IMR-90 (cell line): Measurements from ENCODE around the gene LARGE2. TPM values are rescaled to one million over a fixed set of nuclear protein-coding genes. Genes with fewer than 3 reads are reported as not detected.

Experiments used
- ATAC-seq: fragments of 200-7000 bp; cut with Tn5 transposase; 2 replicates; pipeline ENCODE4 v1.9.1; 2020; ENCODE audit warnings: low read depth, mild to moderate bottlenecking, moderate library complexity
- BruUV-seq: library from RNA; stranded (reverse); fragments of 400-500 nt; replicated peaks from 2 replicates; lab custom pipeline; 2021; lab: Mats Ljungman, UMichigan
- CTCF ChIA-PET: fragments of 300-600 bp; formaldehyde crosslinking; extraction: SDS; loops from one replicate; lab custom pipeline; 2021; ENCODE audit warnings: antibody characterized with exemption; lab: Yijun Ruan, JAX
- POLR2A ChIA-PET: fragments of 300-600 bp; sonication (Branson Sonifier 250); formaldehyde crosslinking; loops from one replicate; lab custom pipeline; 2022; ENCODE audit warnings: antibody characterized with exemption; ENCODE audit not compliant: unreplicated experiment; lab: Charles Lee
- DNase-seq: peaks from one replicate; pipeline ENCODE4 v3.0.0; 2013
- H2AFZ ChIP-seq: replicated peaks from 2 replicates; pipeline ENCODE3; 2013; ENCODE audit warnings: low read length, mild to moderate bottlenecking; ENCODE audit not compliant: poor library complexity
- H2AK5ac ChIP-seq: 2 replicates; pipeline ENCODE4 v1.6.1; 2013; ENCODE audit warnings: low read depth, low read length, inconsistent platforms
- H2AK9ac ChIP-seq: replicated peaks from 2 replicates; pipeline ENCODE3; 2013; ENCODE audit warnings: mild to moderate bottlenecking, low read depth, low read length, moderate library complexity; ENCODE audit not compliant: poor library complexity
- H2BK120ac ChIP-seq: 2 replicates; pipeline ENCODE4 v1.6.1; 2013; ENCODE audit warnings: low read depth, low read length, inconsistent platforms
- H2BK15ac ChIP-seq: 3 replicates; pipeline ENCODE4 v1.6.1; 2013; ENCODE audit warnings: low read depth, low read length, inconsistent platforms
- H2BK20ac ChIP-seq: 2 replicates; pipeline ENCODE4 v1.6.1; 2013; ENCODE audit warnings: low read depth, mild to moderate bottlenecking, inconsistent platforms, low read length, moderate library complexity
- H2BK5ac ChIP-seq: 2 replicates; pipeline ENCODE4 v1.6.1; 2013; ENCODE audit warnings: mild to moderate bottlenecking, low read depth, low read length, inconsistent platforms; ENCODE audit not compliant: poor library complexity, severe bottlenecking
- H3K14ac ChIP-seq: replicated peaks from 2 replicates; pipeline ENCODE4 v1.6.1; 2013; ENCODE audit warnings: low read depth, low read length, inconsistent platforms
- H3K18ac ChIP-seq: 2 replicates; pipeline ENCODE4 v1.6.1; 2013; ENCODE audit warnings: low read depth, low read length, control low read depth
- H3K23ac ChIP-seq: 2 replicates; pipeline ENCODE4 v1.6.1; 2013; ENCODE audit warnings: low read depth, low read length, inconsistent platforms
- H3K27ac ChIP-seq: 2 replicates; pipeline ENCODE4 v1.5.1; 2013; ENCODE audit warnings: mild to moderate bottlenecking, control low read depth, low read length; ENCODE audit not compliant: insufficient read depth
- H3K27me3 ChIP-seq: 2 replicates; pipeline ENCODE4 v1.6.1; 2013; ENCODE audit warnings: low read length; ENCODE audit not compliant: control insufficient read depth, insufficient read depth
- H3K36me3 ChIP-seq: 2 replicates; pipeline ENCODE4 v1.6.1; 2013; ENCODE audit warnings: low read length, mixed read lengths; ENCODE audit not compliant: control insufficient read depth, insufficient read depth
- H3K4ac ChIP-seq: 2 replicates; pipeline ENCODE4 v1.6.1; 2013; ENCODE audit warnings: low read depth, low read length, inconsistent platforms
- H3K4me1 ChIP-seq: 2 replicates; pipeline ENCODE4 v1.6.1; 2013; ENCODE audit warnings: low read length, mixed read lengths; ENCODE audit not compliant: control insufficient read depth, insufficient read depth
- H3K4me2 ChIP-seq: 2 replicates; pipeline ENCODE4 v1.6.1; 2013; ENCODE audit warnings: low read depth, mild to moderate bottlenecking, control low read depth, low read length, moderate library complexity
- H3K4me3 ChIP-seq: 2 replicates; pipeline ENCODE4 v1.5.1; 2013; ENCODE audit warnings: low read depth, mild to moderate bottlenecking, control low read depth, low read length, moderate library complexity; ENCODE audit not compliant: insufficient read depth
- H3K56ac ChIP-seq: 2 replicates; pipeline ENCODE4 v1.6.1; 2013; ENCODE audit warnings: low read length, inconsistent platforms; ENCODE audit not compliant: insufficient read depth; ENCODE audit errors: extremely low read depth
- H3K79me1 ChIP-seq, 2 experiments: 2 replicates each; pipeline ENCODE4 v1.6.1; 2013; ENCODE audit warnings: low read length in 2 of 2, inconsistent platforms in 1 of 2, low read depth in 1 of 2
- H3K9ac ChIP-seq: 2 replicates; pipeline ENCODE4 v1.6.1; 2013; ENCODE audit warnings: low read depth, low read length, control low read depth
- H3K9me1 ChIP-seq: 2 replicates; pipeline ENCODE4 v1.6.1; 2013; ENCODE audit warnings: low read length, inconsistent platforms; ENCODE audit not compliant: insufficient read depth
- H3K9me3 ChIP-seq: 2 replicates; pipeline ENCODE4 v1.6.1; 2013; ENCODE audit warnings: low read length; ENCODE audit not compliant: control insufficient read depth, insufficient read depth
- H4K20me1 ChIP-seq: 2 replicates; pipeline ENCODE4 v1.6.1; 2013; ENCODE audit warnings: low read length, inconsistent platforms; ENCODE audit not compliant: insufficient read depth
- H4K5ac ChIP-seq: 2 replicates; pipeline ENCODE4 v1.6.1; 2013; ENCODE audit warnings: mild to moderate bottlenecking, low read depth, low read length, control low read depth
- H4K8ac ChIP-seq, 2 experiments: 2 replicates each; pipeline ENCODE4 v1.6.1; 2013; ENCODE audit warnings: low read depth in 2 of 2, low read length in 2 of 2, control low read depth in 1 of 2, inconsistent platforms in 1 of 2
- H4K91ac ChIP-seq: 2 replicates; pipeline ENCODE4 v1.6.1; 2013; ENCODE audit warnings: low read depth, low read length, inconsistent platforms; ENCODE audit not compliant: insufficient read depth
- BHLHE40 ChIP-seq: fragments of 150-350 bp; IDR thresholded peaks from 2 replicates; pipeline ENCODE4 v1.6.1; 2016; ENCODE audit warnings: mild to moderate bottlenecking, low read depth, low read length
- CHD1 ChIP-seq: IDR thresholded peaks from 2 replicates; pipeline ENCODE4 v1.6.1; 2012; ENCODE audit warnings: low read depth, low read length, improper control_type of control experiment
- FOS ChIP-seq: fragments of 150-350 bp; IDR thresholded peaks from 2 replicates; pipeline ENCODE4 v1.6.1; 2016; ENCODE audit warnings: low read depth, low read length
- MAFK ChIP-seq: IDR thresholded peaks from 2 replicates; pipeline ENCODE4 v1.6.1; 2012; ENCODE audit warnings: low read depth, low read length, improper control_type of control experiment
- MXI1 ChIP-seq: IDR thresholded peaks from 2 replicates; pipeline ENCODE4 v1.6.1; 2012; ENCODE audit warnings: low read depth, mild to moderate bottlenecking, low read length, moderate library complexity, borderline replicate concordance
- WGBS, 2 experiments: methylation state at CpG; one replicate each; pipeline versions ENCODE4 v1.1.5 to v1.1.7; 2013; ENCODE audit warnings: missing lambda C conversion rate in 2 of 2; ENCODE audit not compliant: insufficient read length in 1 of 2; ENCODE audit errors: extremely low coverage in 2 of 2; 5-methylcytosine and 5-hydroxymethylcytosine counted together
- dilution Hi-C: fragments of 300-500 bp; cut with HindIII; formaldehyde crosslinking; loops from one replicate; pipeline ENCODE4 v1.14.3; 2018; ENCODE audit warnings: low sequenced_read_pairs; ENCODE audit not compliant: unreplicated experiment
- in situ Hi-C: fragments of 300-500 bp; cut with MboI; formaldehyde crosslinking; loops from 3 replicates; pipeline ENCODE4 v1.14.3; 2019; ENCODE audit warnings: low sequenced_read_pairs, inconsistent platforms, mixed read lengths
- intact Hi-C: fragments of 100-400 bp; cut with micrococcal nuclease; formaldehyde crosslinking; loops from 2 replicates; pipeline ENCODE4 v1.10.0; 2022
- polyA plus RNA-seq, 3 experiments: library from polyadenylated mRNA; depleted of rRNA; stranded (reverse); fragments of >200 nt; gene quantifications; 2 replicates each; pipeline ENCODE4 v1.2.3, GENCODE V29; 2012; ENCODE audit warnings: low replicate concordance in 1 of 3
- total RNA-seq: library from RNA; depleted of rRNA; stranded (reverse); fragments of >200 nt; gene quantifications from 2 replicates; pipeline ENCODE4 v1.2.3, GENCODE V29; 2012

Gene LARGE2
- total and polyA plus RNA-seq, 2 of the 4 experiments (the other 2 are of a cell fraction), result 0.03 TPM; not detected in 1

DNA sequence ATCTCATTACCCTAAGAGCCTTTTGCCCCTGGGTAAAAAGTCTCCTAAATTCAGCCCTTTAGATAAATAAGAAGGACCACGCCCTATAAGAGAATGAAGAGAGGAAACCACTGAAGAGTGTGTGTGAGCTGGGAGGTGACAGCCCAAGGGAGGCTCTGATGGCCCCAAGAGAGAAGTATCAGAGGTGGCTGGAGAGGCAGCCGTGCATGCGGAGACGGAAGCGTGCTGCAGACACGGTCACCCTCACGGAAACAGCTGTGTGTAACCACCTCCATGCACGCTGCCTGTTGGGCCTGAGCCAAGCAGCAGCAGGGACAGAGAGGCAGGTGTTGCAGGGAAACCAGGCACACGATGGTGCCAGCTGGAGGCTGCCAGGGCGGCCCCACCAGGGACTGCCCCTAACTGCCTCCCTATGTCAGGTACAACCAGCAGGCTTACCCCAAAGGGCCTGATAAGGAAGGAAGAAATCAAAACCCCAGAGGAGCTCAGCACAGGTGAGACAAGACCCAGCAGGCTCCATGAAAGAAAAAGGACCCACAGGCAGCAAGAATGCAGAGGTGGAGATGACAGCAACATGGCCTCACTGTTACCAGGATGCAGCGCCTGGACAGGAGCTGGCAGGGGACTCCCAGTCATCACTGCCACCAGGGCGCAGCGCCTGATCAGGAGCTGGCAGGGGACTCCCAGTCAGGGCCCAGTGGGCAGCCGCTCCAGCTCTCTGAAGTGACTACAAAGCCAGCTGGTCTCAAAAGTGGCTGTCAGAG lies 7.8 kb downstream of the LARGE2 start:
- no TSS peak for BruUV-seq
- intact Hi-C loops, result no loop called here
- no peaks in the 10 kb centered on the region for H3K9me3 ChIP-seq

More for the DNA sequence above, 7.8 kb downstream of the LARGE2 start:
- peaks cover 7% of the 10 kb centered on the region; the same call in 1 of the 2 replicates for H4K20me1 ChIP-seq
- no peaks in the 10 kb centered on the region for H3K9me1 ChIP-seq
- no peak overlapping the region for H3K4ac ChIP-seq
- H4K8ac ChIP-seq, result no peak overlapping the region
- no peak overlapping the region for H3K4me2 ChIP-seq
- ChIA-PET POLR2A (no interaction called here), CTCF (interaction anchor here (1.2 kb wide), 1 partner anchor 12 kb away, joined by 3 read pairs; no protein-coding TSS in a partner anchor)
- ATAC-seq (no peak), DNase-seq (no peak)
- no peak overlapping the region for H4K5ac ChIP-seq
- H2BK15ac ChIP-seq, result no peak overlapping the region
- H2AFZ ChIP-seq, result no peak overlapping the region
- in situ Hi-C loops (no loop called here), dilution Hi-C loops (no loop called here)
- TF ChIP-seq BHLHE40 (no peak), MAFK (no peak), CHD1 (no peak), FOS (no peak), MXI1 (no peak)
- no peak overlapping the region for H3K4me3 ChIP-seq
- H3K27me3 ChIP-seq, result peaks cover 11% of the 10 kb centered on the region
- H2BK20ac ChIP-seq, result no peak overlapping the region
- H3K79me1 ChIP-seq, result no peaks in the 10 kb centered on the region
- H3K18ac ChIP-seq, result no peak overlapping the region
- no peaks in the 10 kb centered on the region; the same call in 1 of the 2 replicates for H3K4me1 ChIP-seq
- no peak overlapping the region for H4K91ac ChIP-seq
- H3K56ac ChIP-seq, result no peak overlapping the region
- H3K9ac ChIP-seq, result no peak overlapping the region
- 77% methylated on average over 7 of the region's 14 CpGs; no CpG with 5 or more reads in 1 of the 2 experiments for WGBS, 2 experiments
- peak overlapping the region; percentile 79 for H2AK9ac ChIP-seq
- no peak overlapping the region for H2AK5ac ChIP-seq
- H3K27ac ChIP-seq, result no peak overlapping the region
- H3K23ac ChIP-seq, result no peak overlapping the region
- H2BK5ac ChIP-seq, result no peak overlapping the region
- H2BK120ac ChIP-seq, result no peak overlapping the region
- H3K36me3 ChIP-seq, result peaks cover 32% of the 10 kb centered on the region
- no peak overlapping the region for H3K14ac ChIP-seq
